Lung (tissue), 12 donors: ENCODE measurements around the gene DOC2A. TPM values are rescaled to one million over a fixed set of nuclear protein-coding genes. Genes with fewer than 3 reads are reported as not detected.

Experiments used
- ATAC-seq: fragments of 200-7000 bp; cut with Tn5 transposase; one replicate; pipeline ENCODE4 v1.9.1; 2020; ENCODE audit warnings: moderate number of reproducible peaks; ENCODE audit not compliant: insufficient read depth, low FRiP score
- DNase-seq, 3 donors: peaks; one replicate each; pipeline ENCODE4 v3.0.0-alpha.2; 2013 to 2017
- H3K27ac ChIP-seq, 2 donors: one replicate each; pipeline ENCODE4 v1.5.1; 2013; ENCODE audit warnings: mild to moderate bottlenecking in 2 of 2, moderate library complexity in 2 of 2, control low read depth in 1 of 2, inconsistent platforms in 1 of 2, low read depth in 1 of 2, low read length in 1 of 2
- H3K27me3 ChIP-seq, 3 donors: one replicate each; pipeline ENCODE4 v1.5.1; 2013; ENCODE audit warnings: low read length in 2 of 3; ENCODE audit not compliant: control insufficient read depth in 3 of 3, insufficient read depth in 3 of 3
- H3K36me3 ChIP-seq, 4 donors: one replicate each; pipeline ENCODE4 v1.5.1; 2013; ENCODE audit warnings: low read length in 4 of 4, mild to moderate bottlenecking in 1 of 4, moderate library complexity in 1 of 4; ENCODE audit not compliant: control insufficient read depth in 4 of 4, insufficient read depth in 4 of 4
- H3K4me1 ChIP-seq, 5 donors: one replicate each; pipeline ENCODE4 v1.5.1; 2013; ENCODE audit warnings: low read length in 5 of 5, mild to moderate bottlenecking in 2 of 5, moderate library complexity in 1 of 5; ENCODE audit not compliant: control insufficient read depth in 5 of 5, insufficient read depth in 5 of 5
- H3K4me3 ChIP-seq: one replicate; pipeline ENCODE4 v1.5.1; 2013; ENCODE audit warnings: mild to moderate bottlenecking, control low read depth, moderate library complexity
- H3K9ac ChIP-seq, 2 donors: one replicate each; pipeline ENCODE4 v1.5.1; 2013; ENCODE audit warnings: low read length in 2 of 2, control low read depth in 1 of 2; ENCODE audit not compliant: insufficient read depth in 1 of 2
- H3K9me3 ChIP-seq, 4 donors: one replicate each; pipeline ENCODE4 v1.5.1; 2013; ENCODE audit warnings: low read length in 3 of 4, mild to moderate bottlenecking in 1 of 4, moderate library complexity in 1 of 4; ENCODE audit not compliant: control insufficient read depth in 4 of 4, insufficient read depth in 3 of 4
- whole genome bisulfite sequencing, 2 donors: extraction: QIAGEN DNeasy Blood & Tissue Kit; methylation state at CpG; one replicate each; pipeline ENCODE4 v1.1.7; 2013; 5-methylcytosine and 5-hydroxymethylcytosine counted together
- polyA plus RNA-seq, 2 donors: library from polyadenylated mRNA; stranded (reverse); fragments of 200-250 nt; gene quantifications; one replicate each; pipeline ENCODE4 v1.2.1, GENCODE V29; 2013
- total RNA-seq, 2 donors: library from RNA; depleted of rRNA in 1 of 2; stranded (reverse); fragments of >200 nt in 1 of 2; gene quantifications; one replicate each; pipeline ENCODE4 v1.2.1, GENCODE V29; 2014 to 2021
- TF ChIP-seq, protein P1 (sequence below): IDR thresholded peaks from 2 replicates; pipeline ENCODE4 v1.5.1; 2012; ENCODE audit warnings: mild to moderate bottlenecking; ENCODE audit errors: control extremely low read depth, extremely low read depth
- donor health status: control.
- donor health status: control.
- donor health status: Bipolar disorder and iron deficiency.
- donor health status: healthy.
- donor health status: DM: yes; HTN: yes; CAD: no.

Gene DOC2A
- total and polyA plus RNA-seq, 4 donors, result 1.4 to 8.7 (median 2.7) TPM

DNA sequence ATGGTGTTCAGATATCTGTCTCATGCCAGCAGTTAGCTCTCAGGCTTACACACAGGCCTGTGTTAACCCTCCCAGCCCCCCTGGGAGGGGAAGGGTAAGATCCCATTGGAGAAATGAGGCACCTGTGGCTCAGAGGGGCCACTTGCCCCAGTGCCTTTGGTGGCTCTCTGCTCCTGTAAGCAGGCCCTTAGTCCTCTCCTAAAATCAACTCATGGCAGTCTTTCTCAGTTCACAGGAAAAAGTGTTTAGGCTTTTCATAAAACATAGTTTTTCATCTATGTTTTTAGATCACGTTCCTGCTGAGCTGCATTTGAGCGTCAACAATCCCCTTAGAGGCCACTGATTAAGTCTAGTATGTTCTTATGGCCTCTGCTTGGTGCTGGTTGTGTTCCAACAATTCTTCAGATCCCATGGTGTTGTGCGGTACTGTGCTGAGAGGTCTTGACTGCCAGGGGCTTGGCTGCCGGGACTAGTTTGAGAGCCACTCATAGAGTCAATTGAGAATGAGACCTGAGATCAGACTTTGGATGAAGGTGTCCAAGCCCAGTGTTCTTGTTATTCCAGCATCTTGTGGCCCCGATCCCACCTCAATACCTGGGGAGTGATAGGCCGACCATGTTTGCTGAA lies 26.6 kb downstream of the DOC2A start:
- H3K27ac ChIP-seq, result peak overlapping the region in 1 of 2 donors; percentile 57
- H3K9ac ChIP-seq, result no peak overlapping the region
- TF ChIP-seq, protein P1, sequence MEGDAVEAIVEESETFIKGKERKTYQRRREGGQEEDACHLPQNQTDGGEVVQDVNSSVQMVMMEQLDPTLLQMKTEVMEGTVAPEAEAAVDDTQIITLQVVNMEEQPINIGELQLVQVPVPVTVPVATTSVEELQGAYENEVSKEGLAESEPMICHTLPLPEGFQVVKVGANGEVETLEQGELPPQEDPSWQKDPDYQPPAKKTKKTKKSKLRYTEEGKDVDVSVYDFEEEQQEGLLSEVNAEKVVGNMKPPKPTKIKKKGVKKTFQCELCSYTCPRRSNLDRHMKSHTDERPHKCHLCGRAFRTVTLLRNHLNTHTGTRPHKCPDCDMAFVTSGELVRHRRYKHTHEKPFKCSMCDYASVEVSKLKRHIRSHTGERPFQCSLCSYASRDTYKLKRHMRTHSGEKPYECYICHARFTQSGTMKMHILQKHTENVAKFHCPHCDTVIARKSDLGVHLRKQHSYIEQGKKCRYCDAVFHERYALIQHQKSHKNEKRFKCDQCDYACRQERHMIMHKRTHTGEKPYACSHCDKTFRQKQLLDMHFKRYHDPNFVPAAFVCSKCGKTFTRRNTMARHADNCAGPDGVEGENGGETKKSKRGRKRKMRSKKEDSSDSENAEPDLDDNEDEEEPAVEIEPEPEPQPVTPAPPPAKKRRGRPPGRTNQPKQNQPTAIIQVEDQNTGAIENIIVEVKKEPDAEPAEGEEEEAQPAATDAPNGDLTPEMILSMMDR, result no peak
- H3K27me3 ChIP-seq, result no peaks in the 10 kb centered on the region
- H3K36me3 ChIP-seq, result peaks cover 39 to 85% (median 77%) of the 10 kb centered on the region in 4 donors
- ATAC-seq (no peak), DNase-seq (no peak)
- H3K9me3 ChIP-seq, result no peaks in the 10 kb centered on the region
- WGBS, 2 donors, result 71 to 91% methylated on average over 6 of the region's 6 CpGs
- H3K4me3 ChIP-seq, result no peak overlapping the region
- H3K4me1 ChIP-seq, result peaks cover 0 to 6% (median 0%) of the 10 kb centered on the region in 5 donors

DNA sequence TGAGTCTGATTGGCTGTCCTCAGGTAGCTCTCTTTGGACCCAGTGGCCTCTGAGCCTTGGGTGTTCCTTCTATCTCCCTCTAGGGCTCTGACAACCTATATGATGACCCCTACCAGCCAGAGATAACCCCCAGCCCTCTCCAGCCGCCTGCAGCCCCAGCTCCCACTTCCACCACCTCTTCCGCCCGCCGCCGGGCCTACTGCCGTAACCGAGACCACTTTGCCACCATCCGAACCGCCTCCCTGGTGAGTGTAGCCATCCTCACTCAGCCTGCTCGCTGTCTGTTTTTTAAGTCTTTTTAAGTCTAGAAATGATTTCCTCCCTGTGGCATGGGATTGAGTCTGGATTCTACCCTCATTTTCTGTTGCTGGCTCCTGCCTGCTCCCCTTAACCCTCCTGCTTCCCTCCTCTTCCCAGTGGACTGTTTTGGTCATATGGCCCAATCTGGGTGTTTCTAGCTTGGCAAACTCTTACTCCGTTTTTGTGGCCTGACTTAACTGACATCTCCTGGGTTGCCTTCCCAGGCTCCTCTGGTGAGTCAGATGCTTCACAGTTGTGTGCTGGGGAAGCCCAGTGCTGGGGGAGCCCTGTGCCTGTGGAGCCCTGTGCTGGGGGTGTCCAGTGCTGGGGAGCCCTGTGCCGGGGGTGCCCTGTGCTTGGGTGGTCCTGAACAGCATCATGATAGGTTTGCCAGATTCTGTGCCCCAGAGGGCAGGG lies 27.2 kb downstream of the DOC2A start:
- TF ChIP-seq, protein P1, result no peak
- peaks cover 0 to 10% (median 0%) of the 10 kb centered on the region in 5 donors for H3K4me1 ChIP-seq
- peak overlapping the region in 1 of 2 donors; percentile 57 for H3K27ac ChIP-seq
- no peak overlapping the region for H3K4me3 ChIP-seq
- no peaks in the 10 kb centered on the region for H3K9me3 ChIP-seq
- WGBS, 2 donors, result 87 to 96% methylated on average over 12 of the region's 12 CpGs
- peaks cover 39 to 85% (median 78%) of the 10 kb centered on the region in 4 donors for H3K36me3 ChIP-seq
- no peaks in the 10 kb centered on the region for H3K27me3 ChIP-seq
- DNase-seq, result no peak
- H3K9ac ChIP-seq, result no peak overlapping the region
- no peak for ATAC-seq

DNA sequence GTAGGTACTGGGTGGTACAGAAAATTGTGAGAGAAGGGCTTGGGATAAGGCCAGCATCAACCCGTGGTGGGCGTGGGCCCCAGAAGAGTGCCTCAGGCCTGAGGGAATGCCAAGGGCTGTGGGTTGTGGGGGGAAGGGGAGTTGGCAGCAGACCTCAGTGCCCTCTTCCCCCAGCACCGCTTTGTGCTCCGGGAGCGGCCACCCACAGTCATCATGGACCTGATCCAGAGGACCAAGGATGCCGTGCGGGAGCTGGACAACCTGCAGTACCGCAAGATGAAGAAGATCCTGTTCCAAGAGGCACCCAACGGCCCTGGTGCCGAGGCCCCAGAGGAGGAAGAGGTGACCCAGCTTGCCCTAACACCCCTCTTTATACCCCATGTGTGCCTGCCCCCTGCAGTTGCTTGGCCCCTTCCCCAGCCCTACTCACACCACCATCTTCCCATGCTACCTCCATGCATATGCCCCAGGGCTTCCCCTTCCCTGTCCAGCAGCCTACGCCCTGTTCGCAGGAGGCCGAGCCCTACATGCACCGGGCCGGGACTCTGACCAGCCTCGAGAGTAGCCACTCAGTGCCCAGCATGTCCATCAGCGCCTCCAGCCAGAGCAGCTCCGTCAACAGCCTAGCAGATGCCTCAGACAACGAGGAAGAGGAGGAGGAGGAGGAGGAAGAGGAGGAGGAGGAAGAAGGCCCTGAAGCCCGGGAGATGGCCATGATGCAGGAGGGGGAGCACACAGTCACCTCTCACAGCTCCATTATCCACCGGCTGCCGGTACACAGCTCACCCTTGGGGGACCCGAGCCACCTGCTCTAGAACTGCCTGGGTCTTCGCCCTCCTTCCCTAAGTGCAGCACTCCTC lies 28.0 kb downstream of the DOC2A start:
- Histone ChIP-seq H3K27me3 (no peaks in the 10 kb centered on the region), H3K4me3 (no peak overlapping the region), H3K4me1 (peaks cover 0 to 15% (median 0%) of the 10 kb centered on the region in 5 donors), H3K27ac (no peak overlapping the region), H3K9ac (no peak overlapping the region), H3K36me3 (peaks cover 39 to 86% (median 80%) of the 10 kb centered on the region in 4 donors), H3K9me3 (no peaks in the 10 kb centered on the region)
- 85 to 86% methylated on average over 23 to 24 of the region's 24 CpGs for WGBS, 2 donors
- no peak for ATAC-seq
- TF ChIP-seq, protein P1, result no peak
- no peak for DNase-seq
